Activated CD8-positive, alpha-beta memory T cell treated with anti-CD3 and anti-CD28 coated beads for 1 hour (primary cell): ENCODE results near the gene ZNF710.
A peak's percentile ranks its signal among the peaks of the same experiment; 100 is the strongest.
"Not testable (repeated sequence)": the region's sequence is repeated elsewhere in the genome, so short reads cannot be mapped to it uniquely, and the experiment has no call there.

Source experiments
- DNase-seq, 2 donors: peaks; one replicate each; pipeline ENCODE4 v3.0.0-alpha.2; 2020; ENCODE audit warnings: low read depth in 1 of 2; ENCODE audit errors: extremely low read depth in 1 of 2

Gene ZNF710

DNA sequence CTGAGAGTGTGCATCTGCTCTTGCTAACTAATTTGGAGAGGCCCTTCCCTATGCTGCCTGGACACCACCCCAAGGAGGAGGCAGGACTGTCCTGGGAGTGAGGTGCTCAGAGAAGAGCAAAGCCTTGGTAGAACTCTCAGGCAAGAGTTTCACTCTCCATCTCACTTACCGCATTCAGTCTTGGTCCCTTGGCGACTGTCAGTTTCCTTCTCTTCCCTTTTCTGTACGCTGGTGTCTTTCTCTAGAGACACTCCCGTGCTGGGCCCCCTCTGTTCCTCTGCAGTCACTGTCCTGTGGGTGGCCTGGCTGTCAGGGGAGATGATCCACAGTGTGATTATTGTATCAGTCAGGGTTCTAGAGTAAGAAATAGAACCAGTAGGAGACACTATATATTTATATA lies 57.2 kb downstream of the ZNF710 start:
- DNase-seq, result no peak

DNA sequence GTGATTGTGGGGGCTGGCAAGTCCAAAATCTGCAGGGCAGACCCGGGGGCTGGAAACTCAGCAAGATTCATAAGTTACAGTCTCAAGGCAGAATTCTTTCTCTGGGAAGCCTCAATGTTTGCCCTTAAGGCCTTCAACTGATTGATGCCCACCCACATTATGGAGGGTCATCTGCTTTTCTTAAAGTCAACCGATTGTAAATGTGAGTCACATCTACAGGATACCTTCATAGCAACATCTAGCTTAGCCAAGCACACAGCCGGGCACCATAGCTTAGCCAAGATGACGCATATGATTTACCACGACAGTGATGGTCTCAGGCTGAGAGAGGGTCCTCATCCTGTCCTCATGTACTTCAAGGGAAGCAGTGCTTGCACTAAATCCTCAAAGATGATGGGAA lies 57.7 kb downstream of the ZNF710 start:
- no peak for DNase-seq

DNA sequence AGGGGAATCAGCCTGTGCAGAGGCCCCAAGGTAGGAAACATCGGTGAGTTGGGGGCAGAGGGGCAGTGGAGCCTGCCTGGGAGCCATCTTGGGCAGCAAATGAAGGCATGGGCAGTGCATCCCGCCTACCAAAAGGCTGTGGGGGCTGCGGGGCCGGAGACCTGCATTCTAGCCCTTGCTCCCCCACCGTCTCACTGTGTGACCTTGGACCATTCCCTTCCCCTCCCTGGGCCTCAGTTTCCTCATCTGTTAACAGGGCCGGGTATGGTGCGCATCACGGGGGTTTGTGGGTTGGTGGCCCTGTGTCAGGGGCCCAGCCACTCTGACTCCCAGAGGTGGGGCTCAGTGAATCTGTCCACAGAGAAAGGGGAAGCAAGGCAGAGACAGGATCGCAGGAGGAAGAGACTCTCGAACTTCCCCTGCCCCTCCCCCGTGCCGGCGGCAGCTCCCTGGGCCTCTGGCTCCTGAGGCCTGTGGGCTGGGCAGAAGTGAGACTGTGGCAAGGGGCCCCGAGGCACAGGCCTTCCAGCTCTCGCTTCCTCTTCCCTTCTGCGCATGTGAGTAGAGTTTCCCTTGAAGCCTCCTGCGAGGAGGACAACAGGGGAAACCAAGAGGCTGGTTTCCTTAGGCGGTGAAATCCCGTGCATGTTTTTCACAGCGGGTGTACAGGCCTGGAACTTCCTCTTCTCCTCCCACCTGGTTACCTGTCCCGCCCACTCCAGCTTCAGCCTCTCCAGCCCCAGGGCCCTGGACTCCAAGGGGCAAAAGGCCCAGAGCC lies 58.3 kb downstream of the ZNF710 start:
- peak in 1 of 2 donors; percentile 31 for DNase-seq

DNA sequence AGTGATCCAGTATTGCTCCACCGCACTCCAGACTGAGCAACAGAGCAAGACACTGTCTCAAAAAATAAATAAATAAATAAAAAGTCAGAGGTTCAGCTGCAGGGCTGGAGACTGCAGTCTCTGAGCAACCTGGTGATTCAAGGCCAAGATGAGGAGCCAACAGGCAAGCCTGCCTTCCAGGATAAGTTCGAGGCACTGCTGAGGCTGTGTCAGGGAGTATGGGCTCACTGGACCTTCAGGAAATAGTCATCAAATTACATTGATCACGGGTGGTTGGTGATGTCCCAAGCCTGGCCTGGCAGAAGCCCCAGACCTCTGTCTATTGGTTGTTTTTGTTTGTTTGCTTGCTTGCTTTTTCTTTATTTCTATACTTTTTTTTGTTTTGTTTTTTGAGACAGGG lies 59.7 kb downstream of the ZNF710 start:
- DNase-seq, result no peak

DNA sequence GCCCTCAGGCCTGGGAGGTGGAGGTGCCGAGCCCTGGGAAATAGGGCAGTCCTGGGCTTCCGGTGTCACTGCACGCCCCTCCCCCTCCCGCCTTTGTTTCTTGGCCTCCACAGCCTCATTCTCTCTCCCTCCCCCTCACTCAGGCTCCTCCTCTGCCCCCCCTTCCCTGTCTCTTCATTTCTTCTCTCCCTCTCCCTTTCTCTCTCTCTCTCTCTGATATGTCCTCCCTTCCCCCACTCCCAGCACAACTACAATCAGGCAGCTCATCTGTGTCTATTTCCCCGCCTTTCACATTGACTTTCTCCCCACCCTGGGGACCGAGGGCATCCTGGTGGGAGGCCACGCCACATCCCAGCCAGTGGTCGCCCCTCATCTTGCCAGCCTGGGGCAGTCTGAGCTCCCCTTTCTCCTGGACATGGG lies 60.9 kb downstream of the ZNF710 start:
- DNase-seq, result no peak

DNA sequence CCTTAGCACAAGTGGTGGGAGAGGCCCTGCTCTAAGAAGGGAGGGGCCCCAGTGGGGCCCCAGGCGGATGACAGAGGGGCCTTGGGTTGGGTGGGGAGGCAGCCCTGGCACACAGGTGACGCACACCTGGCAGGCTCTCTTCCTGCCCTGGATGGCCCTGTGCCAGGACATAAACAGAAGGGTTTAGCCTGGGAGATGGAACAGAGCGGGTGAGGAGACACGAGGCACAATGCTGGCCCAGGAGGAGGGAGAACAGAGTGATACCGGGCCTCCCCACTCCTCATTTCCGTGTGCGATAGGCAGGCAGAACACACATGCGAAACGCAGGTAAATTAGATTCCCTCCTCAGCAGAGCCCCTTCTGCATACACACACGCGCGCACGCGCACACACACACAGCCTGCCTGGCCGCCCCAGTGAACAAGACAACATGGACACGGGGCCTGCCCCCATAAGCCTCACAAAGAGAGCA lies 61.4 kb downstream of the ZNF710 start:
- no peak for DNase-seq

DNA sequence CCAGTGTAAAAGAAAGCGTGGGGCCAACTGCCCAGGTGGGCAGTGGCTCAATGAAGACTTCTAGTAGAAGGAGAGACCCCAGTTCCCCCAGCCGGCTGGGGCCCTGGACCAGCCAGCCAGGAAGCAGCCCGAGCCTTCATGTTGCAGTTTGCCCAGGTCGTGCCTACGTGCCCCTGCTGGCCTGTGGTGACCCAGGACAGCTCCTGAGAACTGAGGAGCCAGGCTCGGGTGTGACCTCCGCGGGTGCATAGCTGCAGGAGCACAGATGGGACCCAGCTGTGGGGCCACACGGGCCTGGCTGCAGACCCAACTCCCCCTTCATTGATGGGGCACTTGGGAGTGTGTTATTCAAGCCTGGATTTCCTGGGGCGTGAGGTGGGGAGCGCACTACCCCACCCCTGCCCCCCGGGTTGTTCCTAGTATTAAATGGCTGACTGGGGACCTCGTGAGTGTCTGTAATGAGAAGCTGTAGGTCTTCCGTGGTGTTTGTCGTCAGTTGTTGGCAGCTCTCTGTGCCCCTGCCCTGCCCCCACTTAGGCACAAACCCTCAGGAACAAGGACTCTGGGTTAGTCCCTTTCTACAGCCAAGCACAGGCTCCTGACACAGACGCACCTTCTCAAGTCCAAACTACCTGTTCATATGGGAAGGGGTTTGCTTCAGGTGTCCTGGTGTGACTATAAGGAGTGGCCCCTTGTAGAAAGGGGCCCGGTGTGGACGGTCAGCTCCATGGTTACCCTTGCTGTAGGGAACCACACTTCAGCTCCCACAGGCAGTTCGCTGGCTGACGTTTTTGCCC lies 62.0 kb downstream of the ZNF710 start:
- no peak for DNase-seq

DNA sequence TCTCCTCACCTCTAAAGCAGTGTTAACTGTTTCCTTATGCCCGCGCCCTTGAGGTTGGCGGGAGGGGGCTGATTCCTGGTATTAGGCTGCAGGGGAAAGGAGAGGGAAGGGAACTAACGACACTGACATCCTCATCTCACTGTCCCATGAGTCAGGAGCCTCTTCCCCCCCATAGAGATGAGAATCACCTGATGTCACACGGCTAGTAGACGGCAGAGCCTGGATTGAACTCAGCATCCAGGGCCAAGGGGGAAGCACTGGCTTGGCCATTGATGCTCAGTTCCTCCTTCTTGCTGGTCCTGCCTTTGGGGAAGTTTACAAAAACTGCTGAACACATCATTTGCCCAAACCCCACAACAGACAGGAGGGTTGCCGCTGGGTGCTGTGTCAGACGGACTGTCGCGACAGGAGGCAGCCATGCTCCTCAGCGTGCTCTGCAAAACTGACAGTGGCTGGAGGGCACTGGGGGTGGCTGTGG lies 62.7 kb downstream of the ZNF710 start:
- no peak for DNase-seq

DNA sequence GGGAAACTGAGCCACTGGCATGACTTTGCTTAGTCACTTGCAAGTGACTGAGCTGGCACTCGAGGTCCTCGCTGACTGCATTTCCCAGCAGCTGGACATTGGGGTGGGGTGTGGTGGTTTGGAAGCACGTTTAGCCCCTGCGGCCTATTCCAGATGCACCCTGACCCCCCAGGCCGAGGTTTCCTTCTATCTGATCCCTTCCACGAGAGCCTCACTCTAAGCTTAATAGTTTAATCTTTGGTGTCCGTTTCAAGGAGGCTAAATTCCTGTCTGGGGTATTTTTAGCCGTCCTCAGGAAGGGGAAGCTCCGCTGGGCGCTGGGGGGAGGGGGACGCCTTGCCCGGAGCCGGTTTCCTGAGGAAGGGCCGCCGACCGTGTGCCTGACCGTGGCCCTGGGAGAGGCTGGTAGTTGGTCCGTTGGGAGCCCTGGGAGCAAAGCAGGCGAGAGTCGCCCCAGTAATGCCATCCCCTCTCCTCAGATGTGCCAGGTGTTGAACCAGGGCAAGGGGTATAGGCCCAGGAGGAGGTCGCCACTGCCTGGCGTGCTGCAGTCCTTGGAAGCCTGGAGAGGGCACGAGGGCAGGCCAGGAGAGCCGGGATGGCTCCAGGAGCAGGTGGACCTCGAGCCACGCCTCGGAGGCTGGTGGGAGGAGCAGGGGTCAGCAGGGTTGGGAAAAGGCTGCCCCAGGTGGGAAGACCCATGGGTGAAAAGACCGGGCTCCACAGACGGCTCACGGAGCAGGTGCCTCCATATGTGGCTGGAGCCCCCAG lies 64.0 kb downstream of the ZNF710 start:
- DNase-seq, result no peak

DNA sequence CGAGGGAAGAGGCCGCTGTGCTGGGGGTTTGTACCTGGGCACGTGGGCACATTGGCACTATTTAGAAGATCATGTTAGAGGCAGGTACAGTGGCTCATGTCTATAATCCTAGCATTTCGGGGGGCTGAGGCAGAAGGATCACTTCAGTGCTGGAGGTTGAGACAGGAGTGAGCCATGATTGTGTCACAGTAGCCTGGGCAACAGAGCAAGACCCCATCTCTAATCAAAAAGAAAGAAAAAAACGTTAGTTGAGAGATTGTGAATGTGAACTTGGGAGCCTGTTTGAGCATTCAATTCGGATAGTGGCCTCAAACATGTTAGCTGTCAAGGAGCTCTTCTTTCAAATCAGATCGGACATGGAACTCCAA lies 64.5 kb downstream of the ZNF710 start:
- DNase-seq, result no peak

DNA sequence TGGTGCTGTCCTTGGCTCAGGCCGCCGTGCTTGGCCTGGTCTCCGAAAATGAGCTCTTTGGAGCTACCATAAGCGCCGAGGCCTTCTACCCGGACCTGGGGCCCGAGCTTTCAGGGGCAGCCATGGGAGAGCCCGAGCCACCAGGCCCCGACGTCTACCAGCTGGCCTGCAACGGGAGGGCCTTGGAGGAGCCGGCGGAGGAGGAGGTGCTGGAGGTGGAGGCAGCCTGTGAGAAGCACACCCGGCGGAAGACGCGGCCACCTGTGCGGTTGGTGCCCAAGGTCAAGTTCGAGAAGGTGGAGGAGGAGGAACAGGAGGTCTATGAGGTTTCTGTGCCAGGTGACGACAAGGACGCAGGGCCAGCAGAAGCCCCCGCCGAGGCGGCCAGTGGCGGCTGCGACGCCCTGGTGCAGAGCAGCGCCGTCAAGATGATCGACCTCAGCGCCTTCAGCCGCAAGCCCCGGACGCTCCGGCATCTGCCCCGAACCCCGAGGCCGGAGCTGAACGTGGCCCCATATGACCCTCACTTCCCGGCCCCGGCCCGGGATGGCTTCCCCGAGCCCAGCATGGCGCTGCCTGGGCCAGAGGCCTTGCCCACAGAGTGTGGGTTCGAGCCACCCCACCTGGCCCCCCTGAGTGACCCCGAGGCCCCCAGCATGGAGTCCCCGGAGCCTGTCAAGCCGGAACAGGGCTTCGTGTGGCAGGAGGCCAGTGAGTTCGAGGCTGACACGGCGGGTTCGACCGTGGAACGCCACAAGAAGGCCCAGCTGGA lies 66.2 kb downstream of the ZNF710 start:
- no peak for DNase-seq

DNA sequence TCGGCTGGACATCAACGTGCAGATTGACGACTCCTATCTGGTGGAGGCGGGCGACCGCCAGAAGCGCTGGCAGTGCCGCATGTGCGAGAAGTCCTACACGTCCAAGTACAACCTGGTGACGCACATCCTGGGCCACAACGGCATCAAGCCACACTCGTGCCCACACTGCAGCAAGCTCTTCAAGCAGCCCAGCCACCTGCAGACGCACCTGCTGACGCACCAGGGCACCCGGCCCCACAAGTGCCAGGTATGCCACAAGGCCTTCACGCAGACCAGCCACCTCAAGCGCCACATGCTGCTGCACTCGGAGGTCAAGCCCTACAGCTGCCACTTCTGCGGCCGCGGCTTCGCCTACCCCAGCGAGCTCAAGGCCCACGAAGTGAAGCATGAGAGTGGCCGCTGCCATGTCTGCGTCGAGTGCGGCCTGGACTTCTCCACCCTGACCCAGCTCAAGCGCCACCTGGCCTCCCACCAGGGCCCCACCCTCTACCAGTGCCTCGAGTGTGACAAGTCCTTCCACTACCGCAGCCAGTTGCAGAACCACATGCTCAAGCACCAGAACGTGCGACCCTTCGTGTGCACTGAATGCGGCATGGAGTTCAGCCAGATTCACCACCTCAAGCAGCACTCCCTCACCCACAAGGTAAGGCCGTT lies 67.0 kb downstream of the ZNF710 start:
- no peak for DNase-seq

DNA sequence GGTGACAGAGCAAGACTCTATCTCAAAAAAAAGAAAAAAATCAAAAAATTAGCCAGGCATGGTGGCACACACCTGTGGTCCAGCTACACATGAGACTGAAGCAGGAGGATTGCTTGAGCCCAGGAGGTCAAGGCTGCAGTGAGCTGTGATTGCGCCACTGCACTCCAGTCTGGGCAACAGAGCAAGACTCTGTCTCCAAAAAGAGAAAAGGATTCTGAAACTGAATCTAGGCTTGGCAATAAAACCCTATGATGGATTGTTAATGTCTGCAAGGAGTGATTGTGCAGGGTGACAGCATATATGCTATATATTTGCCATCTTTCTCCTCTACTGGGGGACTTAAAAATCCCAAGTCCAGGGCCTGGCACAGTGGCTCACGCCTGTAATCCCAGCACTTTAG lies 69.5 kb downstream of the ZNF710 start:
- not testable (repeated sequence) for DNase-seq

DNA sequence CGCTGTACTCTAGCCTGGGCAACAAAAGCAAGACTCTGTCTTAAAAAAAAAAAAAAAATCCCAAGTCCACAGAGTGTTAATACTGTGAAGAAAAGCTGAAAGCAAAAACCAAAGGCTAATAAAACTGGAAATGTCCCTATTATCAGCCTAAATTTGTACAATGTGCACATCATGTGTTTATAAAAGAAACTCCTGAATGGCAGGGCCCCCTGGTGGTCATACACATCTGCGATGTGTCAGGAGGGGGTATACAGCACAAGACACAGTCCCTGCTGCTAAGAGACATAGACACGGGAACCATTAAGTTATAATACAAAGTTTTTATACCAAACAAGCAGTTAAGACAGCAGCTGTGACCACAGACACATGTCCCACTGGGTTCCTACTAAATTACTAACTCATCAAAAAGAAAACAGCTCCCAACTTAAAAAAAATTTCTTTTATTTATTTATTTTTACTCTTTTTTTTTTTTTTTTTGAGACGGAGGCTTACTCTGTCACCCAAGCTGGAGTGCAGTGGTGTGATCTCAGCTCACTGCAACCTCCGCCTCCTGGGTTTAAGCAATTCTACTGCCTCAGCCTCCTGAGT lies 70.2 kb downstream of the ZNF710 start:
- DNase-seq, result peak; percentile 31 to 65

DNA sequence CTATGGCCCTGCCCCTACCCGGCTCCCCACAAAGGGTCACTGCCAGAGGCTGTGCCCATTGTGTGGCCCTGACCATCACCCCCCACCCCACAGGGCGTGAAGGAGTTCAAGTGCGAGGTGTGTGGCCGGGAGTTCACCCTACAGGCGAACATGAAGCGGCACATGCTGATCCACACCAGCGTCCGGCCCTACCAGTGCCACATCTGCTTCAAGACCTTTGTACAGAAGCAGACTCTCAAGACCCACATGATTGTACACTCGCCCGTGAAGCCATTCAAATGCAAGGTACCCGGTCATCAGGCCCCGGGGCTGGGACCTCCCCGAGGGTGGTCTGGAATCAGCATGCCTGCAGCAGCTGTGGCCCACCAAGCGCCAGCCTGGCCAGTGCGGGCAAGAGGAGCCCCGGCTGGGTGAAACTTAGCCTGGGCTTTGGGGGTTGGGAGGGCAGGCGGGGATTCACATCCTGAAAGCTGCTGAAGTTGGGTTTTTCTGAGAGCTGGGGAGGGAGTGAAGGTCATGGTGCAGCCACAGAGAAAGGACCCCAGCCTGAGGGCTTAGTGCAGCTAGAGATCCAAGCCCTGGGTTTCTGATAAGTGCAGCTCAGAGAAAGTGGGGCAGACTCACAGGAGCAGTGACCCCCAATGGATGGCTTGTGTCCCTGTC lies 72.0 kb downstream of the ZNF710 start:
- DNase-seq, result no peak

DNA sequence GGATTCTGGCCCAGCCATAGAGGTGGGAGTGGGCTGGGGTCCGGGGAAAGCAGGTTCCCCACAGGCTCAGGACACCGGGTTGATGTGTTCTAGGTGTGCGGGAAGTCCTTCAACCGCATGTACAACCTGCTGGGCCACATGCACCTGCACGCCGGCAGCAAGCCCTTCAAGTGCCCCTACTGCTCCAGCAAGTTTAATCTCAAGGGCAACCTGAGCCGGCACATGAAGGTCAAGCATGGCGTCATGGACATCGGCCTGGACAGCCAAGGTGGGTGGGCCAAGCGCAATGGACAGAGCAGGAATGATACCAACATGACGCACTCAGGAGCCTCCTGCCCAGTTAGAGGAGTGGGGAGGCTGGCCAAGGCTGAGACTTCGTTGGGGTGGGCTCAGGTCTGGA lies 72.9 kb downstream of the ZNF710 start:
- no peak for DNase-seq

DNA sequence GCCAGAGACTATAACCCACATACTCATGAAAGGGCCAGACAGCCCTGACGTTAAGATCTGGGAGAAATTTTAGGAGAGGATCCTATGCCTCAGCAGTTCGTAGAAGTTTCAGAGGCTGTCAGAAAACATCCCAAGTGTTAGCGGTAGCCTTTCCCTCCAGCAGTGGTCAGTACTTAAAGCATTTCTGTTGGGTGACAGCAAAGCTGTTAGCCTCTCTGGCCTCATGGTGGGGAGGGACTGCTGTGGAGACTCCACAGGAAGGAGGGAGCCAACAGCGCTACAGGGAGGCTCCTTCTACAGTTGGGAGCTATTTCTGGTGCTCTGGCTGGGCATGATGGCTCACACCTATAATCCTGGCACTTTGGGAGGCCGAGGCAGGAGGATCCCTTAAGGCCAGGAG lies 73.8 kb downstream of the ZNF710 start:
- DNase-seq, result no peak

DNA sequence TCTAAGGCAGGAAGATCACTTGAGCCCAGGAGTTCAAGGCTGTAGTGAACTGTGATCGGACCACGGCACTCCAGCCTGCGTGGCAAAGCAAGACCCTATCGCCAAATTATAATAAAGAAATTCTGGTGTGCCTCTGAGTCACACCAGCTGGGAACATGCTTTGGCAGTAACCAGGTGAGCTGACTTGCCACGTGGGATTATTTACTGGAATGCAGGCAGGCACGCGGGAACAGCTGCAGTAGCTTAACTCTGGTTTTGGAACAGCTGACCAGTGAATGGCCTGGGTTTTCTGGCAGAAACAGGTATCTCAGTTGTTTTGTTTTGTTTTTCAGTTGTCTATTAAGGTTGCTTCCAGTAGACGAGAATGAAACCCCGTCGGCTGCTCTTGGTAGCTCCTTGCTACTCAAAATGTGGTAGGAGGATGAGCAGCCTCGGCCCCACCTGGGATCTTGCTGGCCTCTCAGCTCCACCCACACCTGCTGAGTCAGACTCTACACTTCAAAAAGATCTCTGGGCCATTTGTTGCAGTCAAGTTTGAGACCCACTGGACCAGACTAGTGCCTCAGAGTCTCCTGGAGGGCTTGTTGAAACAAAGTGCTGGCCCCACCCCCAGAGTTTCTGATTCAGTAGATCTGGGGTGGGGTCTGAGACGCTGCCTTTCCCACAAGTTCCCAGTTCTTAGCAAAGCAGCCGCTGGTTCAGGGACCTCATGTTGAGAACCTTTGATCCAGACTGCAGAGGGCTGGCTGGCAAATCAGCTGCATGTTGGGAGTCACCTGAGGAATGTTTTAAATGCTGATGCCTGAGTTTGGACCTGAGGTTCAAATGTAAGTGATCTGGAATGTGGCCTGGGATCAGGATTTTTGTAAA lies 74.5 kb downstream of the ZNF710 start:
- no peak for DNase-seq
